ENCODE results near the gene GLYATL1.

Gene GLYATL1

DNA sequence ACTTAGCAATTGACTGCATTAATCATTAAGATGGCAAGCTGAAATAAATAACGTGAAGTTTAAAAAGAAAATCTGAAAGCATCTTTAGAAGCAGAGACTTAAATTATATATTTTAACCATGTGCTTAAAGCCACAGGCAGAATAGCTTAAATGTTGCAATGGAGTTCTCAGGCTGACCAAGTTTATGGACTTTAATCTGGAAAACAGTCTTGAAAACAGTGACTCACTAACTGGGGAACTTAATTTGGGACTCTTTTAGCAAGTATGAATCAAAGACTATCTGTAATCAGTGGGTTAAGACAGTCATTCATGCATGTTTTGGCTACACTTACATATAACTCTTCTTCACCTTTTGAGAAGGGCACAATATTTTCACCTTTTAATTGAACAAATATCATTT, 12.6 kb upstream of the GLYATL1 start:
- DNase-seq (ENCODE audit: low spot score) = no peak

DNA sequence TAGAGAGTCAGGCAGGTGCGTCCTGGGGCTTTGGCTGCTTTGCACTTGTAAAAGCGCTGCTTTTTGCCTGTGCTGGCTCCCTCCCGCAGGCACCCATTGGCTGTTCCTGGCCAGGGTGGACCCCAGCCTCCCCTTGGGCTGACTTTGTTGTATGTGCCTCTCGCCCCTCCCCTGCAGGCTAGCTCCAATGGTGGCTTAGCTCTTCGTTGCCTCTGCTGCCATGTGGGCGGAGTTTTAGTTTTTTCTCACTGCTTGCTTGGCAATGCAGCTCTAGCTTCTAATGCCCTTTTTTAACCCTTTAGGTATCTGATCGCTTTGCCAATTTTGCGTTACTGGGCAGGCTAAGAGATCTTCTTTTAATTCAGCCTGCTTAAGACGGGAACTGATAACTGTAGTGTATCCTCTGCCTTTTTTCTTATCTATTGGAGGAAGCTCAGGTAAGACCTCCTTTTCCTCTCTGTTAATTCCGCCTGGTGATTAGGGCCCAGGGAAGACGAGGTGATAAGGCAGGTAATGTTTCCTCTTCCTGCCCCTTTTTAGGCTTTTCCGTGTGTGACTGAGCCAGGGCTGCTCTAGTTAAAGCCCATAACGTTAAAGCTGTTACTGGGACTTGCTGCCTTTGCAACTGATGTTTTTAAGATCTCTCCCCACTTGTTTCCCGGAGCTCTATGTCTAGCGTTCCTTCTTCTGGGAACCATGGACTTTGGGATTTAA, 11.7 kb upstream of the GLYATL1 start:
- DNase-seq (ENCODE audit: low spot score) = no peak

DNA sequence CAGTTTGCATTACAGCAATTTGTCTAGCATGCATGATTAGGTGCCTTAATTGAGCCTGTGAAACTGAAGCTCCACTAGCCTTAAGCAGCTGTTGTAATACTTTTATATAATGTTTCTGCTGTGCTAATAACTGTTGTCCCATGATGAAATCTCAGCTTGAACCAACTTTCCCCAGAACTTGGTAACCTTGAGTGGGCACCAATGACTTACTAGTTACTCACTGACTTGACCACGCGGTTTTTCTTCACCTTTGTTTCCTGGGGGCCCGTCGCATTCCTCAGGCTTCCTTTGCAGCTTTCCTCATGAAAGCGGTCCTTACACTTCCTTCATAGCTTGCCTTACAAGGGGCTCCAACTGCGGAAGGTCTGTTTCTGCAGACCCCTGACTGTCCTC, 11.2 kb upstream of the GLYATL1 start:
- DNase-seq (ENCODE audit: low spot score) = no peak

DNA sequence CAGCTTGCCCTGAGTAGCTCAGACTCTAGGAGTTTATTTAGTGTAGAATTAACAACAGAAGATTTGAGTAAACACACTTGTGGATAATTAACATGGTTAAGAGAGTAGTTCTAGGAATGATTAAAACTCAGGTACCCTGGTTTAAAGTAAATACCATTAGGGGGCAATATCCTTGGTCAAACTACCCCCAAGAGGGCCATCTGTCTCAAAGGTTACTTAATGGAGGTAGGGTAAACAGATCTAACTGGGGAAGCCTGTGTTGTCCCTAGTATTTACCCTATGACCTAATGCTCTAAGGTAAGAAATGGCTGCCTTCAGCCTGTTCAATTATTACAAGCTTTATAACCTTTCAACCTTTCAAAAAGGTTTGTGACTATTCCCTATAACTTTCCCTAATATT, 10.6 kb upstream of the GLYATL1 start:
- DNase-seq (ENCODE audit: low spot score) = no peak

DNA sequence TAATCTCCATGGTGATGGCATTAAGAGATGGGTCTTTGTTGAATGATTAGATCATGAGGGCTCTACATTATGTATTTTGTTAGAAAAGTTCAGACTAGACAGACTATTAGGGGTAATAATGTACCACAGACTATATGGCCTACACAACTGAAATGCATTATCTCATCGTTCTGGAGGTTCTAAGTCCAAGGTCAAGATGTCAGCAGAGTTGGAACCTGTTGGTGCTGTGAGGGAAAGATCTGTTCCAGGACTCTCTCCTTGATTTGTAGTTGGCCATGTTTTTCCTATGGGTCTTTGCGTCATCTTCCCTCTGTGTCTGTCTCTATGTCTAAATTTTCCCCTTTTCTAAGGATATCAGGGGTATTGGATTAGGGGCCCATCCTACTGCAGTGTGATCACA, 8.4 kb upstream of the GLYATL1 start:
- no peak for DNase-seq (ENCODE audit: low spot score)

DNA sequence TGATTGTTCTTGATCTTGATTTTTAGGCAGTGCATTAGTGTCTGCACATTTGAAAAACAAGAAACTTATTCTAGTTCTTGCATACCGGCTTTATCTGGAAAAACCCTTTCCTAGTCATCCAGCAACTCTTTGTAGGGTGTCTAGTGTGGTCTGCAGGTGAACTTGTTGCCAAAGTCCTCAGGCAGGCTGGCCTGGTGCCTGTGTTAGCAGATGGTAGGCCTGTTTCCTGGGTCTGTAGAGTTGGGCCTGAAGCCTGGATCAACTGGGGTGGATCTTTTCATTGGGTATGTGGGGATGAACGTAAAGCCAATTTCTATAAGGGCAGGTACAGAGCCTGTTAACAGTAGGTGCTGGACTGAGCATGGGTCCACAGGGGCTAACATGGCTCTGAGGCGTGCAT, 5.6 kb upstream of the GLYATL1 start:
- DNase-seq (ENCODE audit: low spot score) = no peak

DNA sequence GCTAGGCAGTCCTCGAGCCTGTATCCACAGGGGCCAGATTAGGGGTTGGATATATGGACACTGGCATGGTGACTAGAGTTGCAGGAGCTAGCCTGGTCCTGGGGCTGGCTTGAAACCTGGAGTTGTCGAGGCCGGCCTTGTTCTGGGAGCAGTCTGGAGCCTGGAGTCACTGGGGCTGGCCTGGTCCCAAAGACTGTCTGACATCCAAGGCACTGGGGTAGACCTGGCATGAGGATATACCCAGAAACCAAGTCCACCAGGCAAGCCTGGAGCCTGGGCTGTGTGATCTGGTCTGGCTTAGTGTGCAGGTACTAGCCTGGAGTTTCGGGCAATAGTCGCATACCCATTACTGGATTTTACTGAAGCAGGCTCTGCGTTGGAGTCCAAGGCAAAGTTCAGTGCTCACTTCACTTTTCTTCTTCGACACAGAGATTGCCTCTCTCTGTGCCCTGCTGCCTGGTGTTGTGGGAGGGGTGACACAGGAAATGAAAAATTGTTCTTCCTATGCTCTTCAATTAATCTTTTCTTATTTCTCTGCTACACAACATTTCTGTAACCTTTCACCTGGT, 4.3 kb upstream of the GLYATL1 start:
- no peak for DNase-seq (ENCODE audit: low spot score)

DNA sequence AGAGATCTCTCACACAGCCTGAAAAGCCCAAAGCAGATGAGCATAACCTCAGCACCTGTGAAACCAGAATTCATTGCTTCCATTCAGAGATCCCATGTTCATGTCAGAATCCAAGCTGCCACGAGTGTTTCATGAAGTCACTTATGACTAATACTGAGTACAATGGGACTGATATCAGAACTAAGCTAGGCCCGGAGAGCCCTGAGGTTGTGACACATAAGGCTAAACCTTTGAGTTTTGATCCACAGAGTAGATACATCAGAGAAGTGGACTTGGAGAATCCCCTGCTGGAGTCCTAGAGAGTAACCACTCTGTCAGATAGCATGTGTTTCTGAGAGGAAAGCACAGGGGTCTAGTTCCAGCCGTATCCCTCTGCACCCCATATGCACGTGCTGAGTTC, 890 bp upstream of the GLYATL1 start:
- DNase-seq (ENCODE audit: low spot score) = no peak

DNA sequence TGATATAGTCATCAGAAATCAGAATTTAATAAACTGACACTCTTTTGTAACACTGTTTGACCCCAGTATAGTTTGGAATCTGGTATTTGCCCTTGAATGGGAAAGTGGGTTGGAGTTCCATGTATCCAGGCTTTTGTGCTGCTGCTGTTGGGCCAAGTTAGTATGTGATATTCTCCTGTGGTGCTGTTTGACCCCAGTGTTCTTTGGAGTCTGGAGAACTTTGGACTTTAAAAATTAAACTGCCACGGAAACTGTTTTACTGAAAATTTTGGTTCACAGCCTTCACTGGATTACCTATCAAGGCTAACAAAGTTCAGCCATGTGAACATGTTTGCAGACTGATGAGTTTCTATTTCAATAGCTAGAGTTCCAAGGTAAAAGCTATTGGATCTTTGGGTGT, 740 bp downstream of the GLYATL1 start:
- no peak for DNase-seq (ENCODE audit: low spot score)

DNA sequence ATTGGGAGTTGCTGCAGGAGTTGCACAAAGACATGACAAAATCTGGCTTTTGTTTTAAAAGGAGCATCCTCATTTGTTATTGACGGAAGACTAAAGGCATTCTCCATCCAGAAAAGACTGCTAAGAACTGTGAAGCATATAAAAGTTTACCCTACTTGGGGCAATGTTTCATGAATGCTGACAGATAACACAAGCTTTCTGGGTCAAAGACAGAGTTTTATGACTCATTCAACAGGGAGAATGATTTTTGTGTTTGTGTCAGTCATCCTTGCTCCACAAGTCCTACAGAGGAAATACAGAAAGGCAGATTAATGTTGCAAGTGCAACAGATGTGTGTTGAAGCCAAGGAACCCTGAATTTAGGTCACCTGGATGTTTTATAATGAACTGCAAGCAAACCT, 2.5 kb downstream of the GLYATL1 start:
- DNase-seq (ENCODE audit: low spot score) = no peak

DNA sequence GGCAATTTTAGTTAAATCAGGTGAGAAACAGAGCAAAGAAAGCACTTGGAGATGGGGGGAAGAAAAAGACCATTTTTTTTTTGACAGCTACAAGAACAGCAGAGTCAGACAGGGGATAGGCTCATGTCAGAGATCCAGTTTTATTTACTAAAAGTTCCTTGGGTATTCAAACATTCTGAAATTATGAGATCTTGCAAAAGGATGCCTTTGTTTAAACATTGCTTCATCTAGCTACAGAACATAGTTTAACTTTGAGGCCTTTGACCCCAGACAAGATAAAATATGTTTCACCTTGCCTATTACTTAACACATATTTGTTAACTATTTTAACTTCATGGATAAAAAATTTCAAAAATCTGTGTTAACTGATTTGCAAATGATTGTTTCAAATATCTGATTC, 6.4 kb downstream of the GLYATL1 start:
- no peak for DNase-seq (ENCODE audit: low spot score)

DNA sequence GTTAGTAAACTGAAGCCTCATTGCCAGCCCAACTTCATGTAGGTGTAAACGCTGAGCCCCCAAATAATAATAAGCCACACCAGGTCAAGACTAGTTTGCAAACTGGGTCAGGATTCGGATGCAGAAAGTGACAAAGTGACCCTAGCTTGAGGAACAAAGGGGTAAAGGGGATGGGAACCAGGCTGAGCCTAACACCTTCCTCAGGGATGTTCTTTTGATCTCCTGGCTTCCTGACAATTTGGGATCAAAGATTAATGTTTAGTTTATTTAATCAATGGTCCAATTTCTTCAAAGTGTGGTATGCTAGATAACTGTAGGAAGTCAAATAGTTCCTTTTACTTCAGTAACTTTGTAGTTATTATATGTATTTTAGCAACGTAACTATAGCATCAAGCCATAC, 9.9 kb downstream of the GLYATL1 start:
- DNase-seq (ENCODE audit: low spot score) = no peak

DNA sequence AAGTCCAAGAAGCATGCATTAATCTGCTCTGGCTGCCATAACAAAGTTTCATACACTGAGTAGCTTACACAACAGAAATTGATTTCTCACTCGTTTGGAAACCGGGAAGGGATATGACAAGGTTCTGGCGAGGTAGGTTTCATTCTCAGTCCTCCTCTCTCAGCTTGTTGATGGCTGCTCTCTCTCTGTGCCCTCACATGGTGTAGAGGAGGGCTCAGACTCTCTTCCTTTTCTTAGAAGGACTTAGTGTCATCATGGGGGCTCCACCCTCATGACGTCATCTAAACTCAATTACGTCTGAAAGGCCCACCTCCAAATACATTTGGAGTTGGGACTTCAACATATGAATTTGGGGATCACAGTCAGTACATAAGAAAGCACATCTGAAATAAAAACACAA, 18.6 kb downstream of the GLYATL1 start:
- DNase-seq (ENCODE audit: low spot score) = no peak

DNA sequence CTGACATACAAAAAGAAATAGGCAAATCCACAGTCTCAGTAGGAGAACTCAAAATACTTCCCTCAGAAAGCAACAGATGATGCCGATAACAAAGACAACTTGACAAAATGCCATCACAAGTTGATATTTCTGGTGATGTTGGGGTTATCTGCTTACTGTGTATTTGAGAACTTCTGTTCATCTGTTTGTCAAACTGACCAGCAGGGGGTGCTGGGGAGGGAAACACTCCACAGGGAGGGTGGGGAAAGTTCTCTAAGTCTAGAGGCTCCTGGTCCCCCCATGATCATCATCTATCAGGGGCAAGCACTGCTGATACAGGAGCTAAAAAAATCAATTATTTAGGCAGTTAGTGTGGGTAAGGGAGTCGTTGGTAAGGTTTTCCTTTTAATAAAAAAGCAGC, 19.2 kb downstream of the GLYATL1 start:
- DNase-seq (ENCODE audit: low spot score) = no peak

DNA sequence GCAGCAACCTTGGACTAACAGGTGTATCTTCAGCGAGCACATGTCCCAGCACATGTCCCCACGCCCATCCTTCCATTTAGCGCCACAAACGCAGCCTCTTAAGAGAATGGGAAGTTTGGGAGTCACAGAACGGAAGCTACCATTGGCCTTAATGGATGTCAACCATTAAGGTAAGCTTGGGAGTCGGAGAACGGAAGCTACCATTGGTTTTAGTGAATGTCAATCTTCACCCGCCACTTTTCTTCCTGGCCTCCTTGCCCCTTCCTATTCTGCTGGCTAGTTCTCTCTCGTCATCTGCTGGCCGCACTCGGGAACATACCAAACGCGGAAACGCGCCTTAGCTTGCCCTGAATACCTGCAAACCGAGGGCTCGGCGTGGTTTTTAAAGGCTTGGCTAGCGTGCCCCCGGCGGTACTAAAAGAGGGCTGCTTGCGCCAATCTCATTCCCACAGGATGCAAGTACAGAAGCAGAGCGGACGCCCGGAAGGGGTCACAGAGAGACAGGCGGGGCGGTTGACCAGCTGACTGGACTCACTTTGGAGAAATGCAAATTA, 24.3 kb downstream of the GLYATL1 start:
- no peak for DNase-seq (ENCODE audit: low spot score)

DNA sequence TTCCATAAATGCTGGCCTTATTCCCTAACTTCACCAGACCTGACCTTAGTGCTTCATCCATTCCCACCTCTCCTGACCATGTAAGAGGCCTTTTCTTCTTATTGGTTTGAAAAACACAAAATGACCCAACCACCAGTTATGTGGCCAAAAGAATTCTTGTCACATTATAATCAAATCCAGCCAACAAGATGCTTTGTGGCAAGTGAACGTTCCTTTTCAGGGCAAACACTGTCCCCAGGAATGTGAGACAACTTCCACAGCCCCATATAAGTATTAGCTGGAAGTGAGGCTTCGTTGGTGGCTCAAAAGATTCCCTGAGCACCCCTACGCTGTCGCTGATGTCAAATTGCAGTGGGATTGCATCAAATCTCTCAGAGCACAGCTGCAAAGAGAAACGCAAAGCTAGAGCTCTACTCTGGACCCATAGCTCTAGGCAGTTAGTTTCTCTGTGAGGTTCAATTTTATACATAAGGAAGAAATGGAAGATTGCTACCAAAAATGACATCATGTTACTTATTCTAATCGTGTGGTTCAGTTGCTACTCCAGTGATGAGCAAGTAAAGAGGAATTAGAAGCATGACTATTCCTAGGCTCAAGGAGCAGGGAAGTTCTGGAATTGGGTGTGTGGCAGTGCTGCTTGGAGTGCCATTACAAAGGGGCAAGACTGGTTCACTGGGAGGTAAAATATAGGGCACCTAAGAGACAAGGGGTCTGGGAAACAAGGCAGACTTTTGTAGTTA, 26.1 kb downstream of the GLYATL1 start:
- DNase-seq (ENCODE audit: low spot score) = no peak

DNA sequence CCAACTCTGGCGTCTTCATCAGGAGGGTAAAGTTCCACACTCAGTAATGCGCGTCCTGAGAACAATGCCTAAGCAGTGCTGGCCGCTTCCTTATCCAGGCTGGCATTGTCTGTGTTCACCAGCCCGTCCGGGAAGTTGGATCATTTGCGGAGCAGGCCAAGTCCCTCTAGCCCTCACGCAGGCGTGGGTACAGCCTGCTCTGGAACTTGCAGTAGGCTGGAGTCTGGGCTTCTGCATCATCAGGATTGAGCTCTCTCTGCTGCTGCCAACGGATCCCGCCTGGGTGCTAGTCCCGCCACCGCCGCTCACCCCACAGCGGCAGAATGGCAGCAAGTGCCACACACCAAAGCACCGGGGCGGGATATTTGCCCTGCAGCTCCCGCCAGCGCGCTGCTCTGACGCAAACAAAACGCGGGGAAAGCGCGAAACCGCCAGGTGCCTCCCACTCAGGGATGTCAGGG, 29.0 kb downstream of the GLYATL1 start:
- no peak for DNase-seq (ENCODE audit: low spot score)

DNA sequence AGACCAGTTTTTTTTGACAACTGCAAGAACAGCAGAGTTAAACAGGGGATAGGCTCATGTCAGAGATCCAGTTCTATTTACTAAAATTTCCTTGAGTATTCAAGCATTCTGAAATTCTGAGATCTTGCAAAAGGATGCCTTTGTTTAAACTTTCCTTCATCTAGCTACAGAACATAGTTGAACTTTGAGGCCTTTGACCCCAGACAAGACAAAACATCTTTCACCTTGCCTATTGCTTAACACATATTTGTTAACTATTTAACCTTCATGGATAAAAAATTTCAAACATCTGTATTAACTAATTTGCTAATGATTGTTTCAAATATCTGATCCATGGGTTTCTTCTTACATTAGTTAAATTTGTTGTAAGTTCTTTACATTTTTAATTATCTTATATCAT, 38.2 kb downstream of the GLYATL1 start:
- no peak for DNase-seq (ENCODE audit: low spot score)

DNA sequence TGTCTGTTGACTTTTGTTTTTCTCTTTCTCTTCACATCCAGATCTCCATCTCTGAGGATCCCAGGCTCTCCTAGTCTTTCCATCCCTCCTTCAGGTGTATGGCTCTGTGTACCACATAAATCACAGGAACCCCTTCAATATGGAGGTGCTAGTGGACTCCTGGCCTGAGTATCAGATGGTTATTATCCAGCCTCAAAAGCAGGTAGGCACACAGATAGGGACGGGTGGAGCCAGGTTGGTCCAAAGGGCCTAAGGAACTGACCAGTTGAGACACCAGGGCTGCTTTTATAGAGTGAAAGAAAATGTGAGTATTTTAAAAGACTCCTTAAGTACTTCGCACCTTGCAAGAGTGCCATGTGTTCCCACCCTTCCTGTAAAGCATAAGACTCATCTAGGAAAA, 39.9 kb downstream of the GLYATL1 start:
- DNase-seq (ENCODE audit: low spot score) = no peak

DNA sequence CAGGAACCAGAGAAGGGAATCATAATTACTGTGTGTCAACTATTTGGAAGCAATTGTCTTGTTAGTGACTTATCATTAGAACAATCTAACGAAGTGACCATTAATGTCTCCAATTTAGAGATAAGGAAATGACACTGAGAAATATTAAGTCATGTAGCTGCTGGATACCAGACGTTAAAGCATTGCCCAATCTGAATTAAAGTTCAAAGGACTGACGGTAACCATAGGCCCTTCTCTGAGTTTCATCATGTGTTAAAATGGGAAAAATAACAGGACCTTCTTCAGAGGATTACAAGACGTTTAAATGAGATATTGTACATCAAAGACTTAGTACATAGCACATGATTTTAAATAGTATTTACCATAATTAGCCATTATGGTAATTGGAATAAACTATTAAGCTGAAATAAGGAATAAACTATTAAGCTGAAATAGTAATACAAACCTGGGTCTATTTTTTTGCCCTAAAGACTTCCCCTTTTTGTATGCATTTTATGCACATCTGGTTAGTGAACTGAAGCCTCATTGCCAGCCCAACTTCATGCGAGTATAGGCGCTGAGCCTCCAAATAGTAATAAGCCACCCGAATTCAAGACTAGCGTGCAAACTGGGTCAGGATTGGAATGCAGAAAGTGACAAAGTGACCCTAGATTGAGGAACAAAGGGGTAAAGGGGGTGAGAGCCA, 41.0 kb downstream of the GLYATL1 start:
- no peak for DNase-seq (ENCODE audit: low spot score)

DNA sequence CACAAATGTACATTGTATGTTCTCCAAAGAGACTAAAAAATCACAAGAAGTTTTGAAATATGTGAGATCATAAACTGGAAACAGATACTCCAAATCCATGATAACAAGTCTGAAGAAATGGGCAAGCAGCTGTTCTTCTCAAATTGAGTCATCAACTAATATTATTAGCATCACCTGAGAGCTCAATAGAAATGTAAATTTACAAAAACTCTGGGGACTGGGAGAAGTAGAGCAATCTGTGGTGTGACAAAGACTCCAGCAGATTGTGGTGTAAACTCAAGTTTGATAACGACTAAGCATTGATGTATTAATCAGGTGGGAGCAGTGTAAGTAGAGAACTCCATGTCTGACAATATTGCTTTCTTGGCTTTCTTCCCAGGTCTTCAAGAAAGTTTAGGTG, 53.2 kb downstream of the GLYATL1 start:
- DNase-seq (ENCODE audit: low spot score) = no peak

DNA sequence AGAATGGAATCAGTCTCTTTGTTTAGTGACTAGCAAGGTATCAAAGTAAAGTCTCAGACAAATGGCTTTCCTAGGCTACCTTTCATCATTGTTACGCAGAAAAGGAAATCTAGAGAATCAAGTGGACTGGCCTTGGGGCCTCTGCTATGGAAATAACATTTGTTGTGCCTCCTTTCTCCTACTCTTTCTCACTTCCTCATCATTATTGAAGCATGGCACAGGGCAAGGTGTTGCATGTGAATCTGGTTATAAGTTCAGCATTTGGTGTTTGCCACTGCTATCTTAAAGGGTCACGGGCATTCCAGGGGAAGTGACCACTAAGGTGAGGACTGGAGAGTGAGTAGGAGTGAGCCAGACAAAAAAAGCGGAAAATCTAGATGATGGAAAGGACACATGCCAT, 54.9 kb downstream of the GLYATL1 start:
- no peak for DNase-seq (ENCODE audit: low spot score)
